ENCODE measurements around the gene CDH4.
"Not testable (repeated sequence)": the region's sequence is repeated elsewhere in the genome, so short reads cannot be mapped to it uniquely, and the experiment has no call there.

The CDH4 gene

DNA sequence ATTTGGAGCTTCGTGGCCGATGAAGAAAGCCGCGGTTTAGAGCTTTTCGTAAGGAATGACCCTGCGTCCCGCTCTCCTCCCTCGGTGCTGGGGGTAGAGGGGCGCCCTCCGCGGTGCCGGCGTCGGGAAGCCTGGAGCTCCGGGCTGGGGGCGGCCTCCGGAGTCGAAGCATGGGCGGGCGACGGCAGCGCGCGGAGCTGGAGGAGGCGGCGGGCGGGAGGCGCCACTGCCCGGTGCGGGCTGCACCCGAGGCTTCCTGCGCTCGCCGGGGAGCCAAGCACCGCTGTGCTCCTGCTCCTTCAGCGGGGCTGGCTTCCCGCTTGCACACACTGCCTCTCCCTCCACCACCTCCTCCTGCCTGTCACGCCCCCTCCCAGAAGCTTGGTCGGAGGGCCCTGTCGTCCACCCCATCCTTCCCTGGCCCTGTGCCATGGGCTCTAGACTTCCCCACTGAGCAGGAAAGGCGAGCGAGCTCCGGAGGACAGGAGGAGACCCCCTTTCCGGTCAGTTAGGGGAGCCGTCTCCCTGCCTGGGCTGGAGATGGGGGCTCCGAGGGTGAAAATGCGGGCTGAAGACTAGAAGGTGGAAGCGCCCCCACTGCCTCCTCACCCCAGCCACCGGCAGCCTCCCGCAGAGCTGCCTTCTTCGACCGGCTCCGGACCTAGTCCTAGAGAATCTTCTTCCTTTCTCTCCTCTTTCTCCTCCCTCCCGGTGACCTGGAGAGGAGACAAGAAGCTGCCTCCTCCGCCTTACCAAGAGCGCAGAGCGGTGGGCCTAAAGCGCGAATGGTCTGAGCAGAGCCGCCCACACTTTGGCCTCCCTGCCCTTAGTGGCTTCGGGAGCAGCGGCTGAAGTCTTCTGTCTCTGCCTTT lies 1.8 kb downstream of the CDH4 start:
- DNase-seq, result no peak

GRCh38 chr20:61254881-61255626 lies 3.0 kb downstream of the CDH4 start:
- DNase-seq, result no peak

DNA sequence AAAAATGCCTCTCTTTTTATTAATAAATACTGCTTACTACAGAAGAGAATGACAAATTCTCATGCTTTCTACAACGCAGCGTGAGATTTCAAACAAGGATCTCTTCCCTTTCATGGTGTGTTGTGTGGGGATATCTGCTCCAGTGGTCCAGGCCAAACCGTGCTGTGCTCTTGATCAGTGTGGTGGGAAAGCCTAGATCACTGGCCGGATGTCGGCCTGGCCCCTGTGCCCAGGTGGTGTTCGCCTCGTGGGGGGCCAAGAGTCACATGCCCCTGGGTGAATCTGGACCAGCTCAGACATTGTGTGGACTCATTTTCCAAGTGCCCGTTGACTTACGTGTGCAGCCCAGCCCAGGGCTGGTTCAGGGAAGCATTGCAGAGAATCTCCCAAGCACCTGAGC lies 4.3 kb downstream of the CDH4 start:
- DNase-seq, result no peak

DNA sequence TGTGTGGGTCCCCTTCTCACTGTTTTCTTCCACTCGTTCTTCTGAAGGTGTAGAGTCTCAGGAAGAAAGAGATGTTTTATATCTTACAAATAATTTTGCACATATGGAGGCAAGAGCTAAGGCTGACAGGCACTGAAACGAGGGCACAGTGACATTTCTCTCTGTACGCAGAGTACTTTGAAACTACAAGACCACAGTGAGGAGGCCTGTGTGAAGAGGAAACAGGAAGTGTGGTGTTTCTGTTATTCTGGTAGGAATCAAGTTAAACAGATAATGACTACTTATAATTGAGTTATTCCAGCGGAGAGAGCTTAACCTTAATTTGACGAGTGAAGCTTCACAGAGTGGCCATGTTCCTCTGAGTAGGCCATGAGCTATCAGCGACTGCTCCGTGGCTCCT lies 4.8 kb downstream of the CDH4 start:
- no peak for DNase-seq

DNA sequence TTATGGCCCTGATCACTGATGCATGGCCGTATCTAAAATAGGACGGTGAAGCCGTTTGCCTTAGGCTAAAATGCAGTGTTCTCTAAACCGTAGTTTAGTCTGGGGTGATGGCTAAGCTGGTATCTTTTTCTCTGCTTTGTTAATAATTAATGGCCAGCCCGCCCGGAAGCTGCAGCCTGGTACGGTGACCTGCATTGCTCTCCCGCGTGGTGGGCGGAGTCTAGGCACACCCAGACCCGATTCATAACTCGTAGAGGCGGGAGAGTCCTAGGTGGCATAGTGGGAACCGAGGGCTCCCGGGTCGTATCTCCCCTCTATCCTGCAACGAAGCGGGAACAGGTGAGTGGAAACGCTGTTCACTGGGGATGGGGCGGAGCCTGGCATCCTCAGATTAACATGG lies 5.5 kb downstream of the CDH4 start:
- no peak for DNase-seq

DNA sequence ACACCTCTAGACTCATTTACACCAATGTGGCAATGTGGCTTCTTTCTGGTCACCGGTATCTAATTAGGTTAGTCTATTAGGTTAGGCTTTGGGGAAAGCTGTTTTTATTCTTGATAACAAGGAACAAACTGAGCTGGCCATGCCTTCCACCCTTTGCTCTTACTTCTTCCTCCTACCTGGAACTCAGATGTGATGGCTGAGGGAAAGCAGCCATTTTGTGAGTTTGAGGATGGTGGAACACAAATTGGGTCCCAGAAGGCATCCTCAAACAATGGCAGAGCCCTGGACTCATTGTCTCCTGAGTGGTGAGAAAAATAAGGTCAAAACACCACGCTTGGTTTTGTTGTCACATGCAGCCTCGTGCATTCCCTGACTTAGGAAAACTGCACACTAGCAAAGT lies 7.7 kb downstream of the CDH4 start:
- no peak for DNase-seq

DNA sequence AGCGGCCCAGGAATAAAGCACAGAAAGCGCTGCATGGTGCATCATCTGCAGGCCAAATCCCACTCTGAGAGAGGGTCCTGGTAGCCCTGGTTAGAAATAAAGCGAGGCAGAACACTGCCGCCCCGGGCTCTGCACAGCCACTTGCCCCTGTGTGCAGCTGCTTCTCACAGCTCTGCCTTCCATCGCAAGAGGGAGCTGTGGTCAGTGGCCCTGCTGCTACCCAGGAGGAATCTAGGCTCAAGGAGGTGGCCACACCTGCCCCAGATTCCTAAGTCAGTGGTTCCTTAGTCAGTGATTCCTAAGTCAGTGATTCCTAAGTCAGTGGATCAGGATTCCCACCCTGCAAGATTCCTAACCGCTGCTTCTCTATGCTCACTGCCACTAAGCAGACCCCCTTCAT lies 8.8 kb downstream of the CDH4 start:
- no peak for DNase-seq

- DNase-seq, result no peak
Measured at GRCh38 chr20:61262036-61262435, 10.0 kb downstream of the CDH4 start.

DNA sequence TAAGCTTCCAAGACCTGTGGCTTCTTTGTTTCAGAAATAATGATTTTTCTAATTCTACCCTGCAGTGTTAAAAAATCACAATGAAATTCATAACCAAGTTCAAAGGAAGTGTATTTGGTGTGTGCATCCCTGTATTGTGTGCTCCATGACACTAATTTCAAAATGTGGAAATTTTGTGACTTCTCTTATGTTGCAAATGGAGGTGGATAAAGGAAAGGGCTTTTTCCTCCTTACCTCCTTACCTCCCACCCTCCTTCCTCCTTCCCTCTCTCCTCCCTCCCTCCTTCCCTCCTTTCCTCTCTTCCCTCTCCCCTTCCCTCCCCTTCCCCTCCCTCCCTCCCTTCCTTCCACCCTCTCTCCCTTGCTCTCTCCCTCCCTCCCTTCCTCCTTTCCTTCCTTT lies 10.5 kb downstream of the CDH4 start:
- DNase-seq, result no peak

DNA sequence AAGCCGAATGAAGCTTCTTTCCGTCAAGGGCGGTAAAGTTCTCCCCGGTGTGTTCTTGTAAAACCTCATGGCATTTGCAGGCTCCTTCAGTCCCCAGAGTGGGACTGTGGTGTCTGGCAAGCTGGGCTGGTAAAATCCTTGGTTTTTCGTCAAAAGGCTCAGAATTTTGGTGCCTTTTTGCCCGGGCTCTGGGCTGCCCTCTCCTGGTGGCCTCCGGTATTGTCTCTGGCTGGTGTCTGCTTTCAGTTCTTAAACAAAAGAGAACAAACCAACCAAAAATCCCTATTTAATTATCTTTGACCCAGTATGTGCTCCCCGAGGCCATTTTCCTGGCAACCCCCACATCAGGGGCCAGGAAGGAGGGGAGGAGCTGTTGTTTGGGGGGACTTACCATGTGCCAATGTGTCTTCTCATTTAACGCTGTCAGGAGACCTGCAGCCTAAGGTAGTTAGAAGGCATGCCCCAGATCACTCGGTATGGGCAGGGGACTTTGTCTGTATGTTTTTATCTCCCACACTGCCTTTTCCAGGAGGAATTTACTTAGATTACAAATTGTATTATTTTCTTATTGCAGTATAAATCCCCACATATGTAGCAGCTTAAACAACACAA lies 11.1 kb downstream of the CDH4 start:
- DNase-seq, result no peak

DNA sequence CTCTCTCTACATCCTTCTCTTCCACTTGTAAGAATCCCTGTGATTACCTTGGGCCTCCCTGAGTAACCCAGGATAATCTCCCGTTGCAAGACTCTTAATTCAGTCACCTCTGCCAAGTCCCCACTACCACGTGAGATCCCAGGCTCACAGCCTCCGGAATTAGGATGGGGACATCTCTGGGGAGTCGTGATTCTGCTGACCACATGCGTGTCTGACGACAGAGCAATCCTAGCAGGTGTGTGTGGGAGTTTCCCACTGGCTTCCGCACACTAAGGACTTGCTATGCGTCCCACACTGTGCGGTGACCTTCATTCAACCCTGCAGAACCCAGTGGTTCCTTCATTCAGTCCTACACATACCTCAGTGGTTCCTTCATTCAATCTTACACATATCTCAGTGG lies 11.9 kb downstream of the CDH4 start:
- DNase-seq, result no peak

DNA sequence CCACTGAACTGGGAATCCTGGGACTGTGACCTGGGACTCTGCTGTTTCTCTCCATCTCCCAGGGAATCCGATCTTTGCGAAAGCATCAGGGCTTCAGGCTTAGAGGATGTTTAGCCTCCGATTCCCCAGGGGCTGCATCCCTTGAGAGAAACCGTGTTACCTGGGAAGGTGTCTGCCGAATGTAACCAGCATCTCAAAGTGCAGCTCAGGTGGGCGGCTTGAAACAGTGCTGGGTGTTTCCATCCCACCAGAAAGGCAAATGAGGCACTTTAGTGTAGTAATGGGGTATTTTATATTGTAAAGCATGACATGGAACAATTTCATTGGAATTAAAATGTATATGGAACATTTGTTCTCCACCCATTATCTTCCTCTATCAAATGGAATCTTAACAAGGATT lies 15.2 kb downstream of the CDH4 start:
- DNase-seq, result no peak

DNA sequence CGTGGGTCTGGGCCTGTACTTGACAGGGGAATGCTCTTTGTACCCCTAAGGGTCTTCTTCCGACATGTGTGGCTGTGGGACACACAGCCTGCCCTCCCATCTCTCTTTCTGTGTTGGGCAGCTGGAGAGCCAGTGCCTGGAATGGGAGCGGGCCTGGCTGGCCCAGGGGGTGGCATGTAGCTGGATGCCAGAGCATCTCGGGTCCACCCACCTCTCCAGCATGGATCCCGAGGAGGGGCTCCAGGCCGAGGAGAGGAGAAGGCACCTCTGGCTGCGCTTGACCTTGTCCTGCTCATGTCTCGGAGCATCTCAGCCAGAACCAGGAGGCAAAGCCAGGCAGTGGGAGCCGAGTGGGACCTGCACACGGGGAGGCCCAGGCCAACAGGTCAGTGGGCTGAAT lies 16.0 kb downstream of the CDH4 start:
- no peak for DNase-seq

DNA sequence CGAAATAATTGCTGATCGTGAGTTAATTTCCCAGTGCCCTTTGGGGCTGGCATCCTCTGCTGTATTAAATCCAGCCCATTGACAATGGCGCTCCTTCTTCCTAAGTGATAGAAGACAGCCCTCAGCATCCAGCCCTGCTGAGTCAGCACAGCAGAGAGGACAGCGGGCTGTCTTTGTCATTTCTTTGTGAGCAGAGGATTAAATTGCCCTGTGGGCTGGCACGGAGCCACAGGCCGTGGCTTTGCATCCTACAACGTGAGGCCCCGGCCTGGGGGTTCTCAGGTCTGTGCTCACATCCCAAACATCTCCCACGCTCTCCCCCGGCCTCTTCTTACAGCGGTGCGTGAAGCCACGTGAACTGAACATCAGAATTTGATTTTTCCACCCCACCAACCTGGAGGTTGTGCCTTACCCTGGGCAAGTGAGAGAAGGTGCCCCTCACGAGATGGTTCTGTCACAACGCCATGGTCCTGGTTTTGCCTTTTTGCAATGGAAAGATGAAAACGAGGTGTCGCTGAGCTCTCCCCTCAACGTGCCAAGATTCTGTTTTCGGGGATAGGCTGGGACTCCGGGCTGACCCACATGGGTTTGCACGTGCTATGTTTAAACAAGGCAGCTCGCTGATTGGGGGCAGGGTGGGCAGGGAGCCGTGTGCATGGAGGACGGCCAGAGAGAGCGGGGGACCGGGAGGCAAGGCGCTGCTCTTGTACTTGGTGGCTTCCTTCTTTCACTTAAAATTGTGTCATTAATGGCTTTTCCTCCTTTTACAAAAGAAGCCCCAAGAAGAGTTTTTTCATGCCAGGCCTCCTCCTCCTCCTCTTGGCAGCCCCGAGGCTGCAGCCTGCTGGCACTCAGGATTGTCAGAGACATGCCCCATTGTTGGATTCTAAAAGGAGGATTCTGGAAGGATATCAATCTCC lies 19.5 kb downstream of the CDH4 start:
- no peak for DNase-seq

GRCh38 chr20:61273024-61273423 lies 21.0 kb downstream of the CDH4 start:
- not testable (repeated sequence) for DNase-seq

GRCh38 chr20:61273666-61274065 lies 21.6 kb downstream of the CDH4 start:
- DNase-seq, result not testable (repeated sequence)

- no peak for DNase-seq
Measured at GRCh38 chr20:61274326-61274725, 22.3 kb downstream of the CDH4 start.

DNA sequence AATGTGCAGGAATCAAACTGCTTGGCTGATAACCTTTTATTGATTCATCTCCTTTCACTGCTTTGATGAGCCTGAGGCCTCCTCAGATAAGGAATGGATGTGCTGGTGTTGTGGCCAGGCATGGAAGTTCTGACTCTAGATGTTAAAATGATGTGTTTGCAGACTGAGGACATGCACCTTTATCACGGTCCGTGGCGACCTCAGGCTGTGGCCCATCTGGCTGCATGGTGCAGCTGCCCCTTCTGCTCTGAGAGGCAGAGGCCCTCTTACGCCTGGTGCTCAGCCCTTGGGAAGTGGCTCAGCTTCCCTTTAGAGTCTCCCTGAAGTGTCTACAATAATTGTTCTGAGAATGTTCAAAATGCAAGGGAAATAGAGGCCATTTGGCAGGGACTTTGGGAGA lies 26.2 kb downstream of the CDH4 start:
- no peak for DNase-seq

DNA sequence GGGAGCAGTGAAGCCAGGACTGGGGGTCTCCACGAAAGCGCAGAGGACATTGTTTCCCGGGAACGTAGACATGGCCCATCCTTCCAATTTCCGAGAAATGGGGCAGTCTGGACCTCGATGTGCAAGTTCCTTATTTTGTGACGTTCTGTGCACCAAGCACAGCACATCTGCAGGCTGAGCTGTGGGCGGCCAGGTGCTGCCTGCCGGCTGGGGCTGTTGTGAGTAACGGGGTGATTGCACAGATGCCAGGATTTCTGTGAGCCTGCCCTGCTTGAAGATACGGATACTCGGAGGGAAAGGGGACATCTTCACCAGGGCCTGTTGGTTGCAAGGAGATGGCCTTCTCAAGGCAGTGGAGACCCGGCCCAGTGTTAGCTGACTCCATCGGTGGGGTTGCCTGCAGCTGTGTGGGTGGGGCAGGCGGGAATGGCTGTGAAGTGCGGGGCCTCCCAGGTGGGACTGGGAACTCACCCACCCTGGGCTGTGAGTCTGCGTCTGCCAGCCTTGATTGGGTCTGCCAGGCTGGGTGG lies 27.6 kb downstream of the CDH4 start:
- DNase-seq, result no peak

DNA sequence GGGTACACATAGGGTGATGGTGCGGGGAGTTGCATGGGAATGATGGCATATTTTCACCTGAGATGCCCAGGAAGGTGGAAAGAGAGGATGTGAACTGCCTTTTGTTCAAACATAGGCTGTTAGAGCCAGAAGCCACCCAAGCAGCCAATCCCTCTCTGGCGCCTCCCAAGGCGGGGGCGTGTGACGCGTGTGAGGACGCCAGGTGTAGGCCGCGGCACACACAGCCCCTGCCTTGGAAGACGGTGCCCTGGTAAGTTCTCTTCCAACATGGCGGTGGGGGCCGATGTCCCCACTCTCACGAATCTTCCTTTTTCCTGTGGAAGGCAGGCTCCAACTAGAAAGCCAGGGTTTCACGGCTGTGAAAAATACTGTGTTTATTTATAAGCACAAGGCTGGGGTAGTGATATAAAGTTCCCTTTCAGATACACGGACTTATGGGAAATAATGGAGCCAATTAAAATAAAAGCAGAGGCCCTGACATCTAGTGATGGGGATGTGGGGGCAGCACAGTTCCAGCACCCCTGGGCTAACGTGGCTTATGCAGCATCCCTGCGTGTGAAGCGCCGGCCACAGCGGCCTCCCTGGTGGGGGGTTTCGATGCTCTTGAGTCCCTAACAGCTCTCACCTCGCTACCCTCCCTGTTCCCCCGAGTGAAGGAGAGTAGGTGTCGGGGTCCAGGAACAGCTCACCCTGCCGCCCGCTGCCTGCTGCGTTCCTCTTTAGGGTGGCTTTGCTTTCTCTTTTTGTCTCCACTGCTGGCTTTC lies 28.3 kb downstream of the CDH4 start:
- no peak for DNase-seq

DNA sequence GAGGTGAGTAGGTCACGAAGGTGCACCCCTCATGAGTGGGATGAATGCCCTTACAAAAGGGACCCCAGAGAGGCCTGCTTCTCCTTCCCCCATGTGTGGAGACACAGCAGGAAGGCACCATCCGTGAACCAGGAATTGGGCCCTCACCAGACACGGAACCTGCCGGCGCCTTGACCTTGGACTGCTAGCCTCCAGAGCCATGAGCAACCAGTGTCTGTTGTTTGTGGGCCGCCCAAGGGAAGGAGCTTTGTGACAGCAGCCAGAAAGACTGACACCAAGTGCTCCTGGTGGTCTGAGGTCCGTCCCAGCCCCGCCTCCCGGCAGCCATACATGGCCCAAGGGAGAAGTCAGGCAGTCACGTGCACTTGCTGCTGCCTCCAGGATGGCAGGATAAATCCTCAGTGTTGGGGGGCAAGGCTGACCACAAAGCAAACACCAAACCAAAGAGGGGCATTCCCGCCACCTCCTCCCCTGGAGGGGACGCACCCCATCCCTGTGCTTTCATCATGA lies 29.3 kb downstream of the CDH4 start:
- DNase-seq, result no peak

- no peak for DNase-seq
Measured at GRCh38 chr20:61284752-61285151, 32.7 kb downstream of the CDH4 start.
